ENCODE data around the gene ZMYND11. TPM values are rescaled to one million over a fixed set of nuclear protein-coding genes. Genes with fewer than 3 reads are reported as not detected.

ZMYND11 gene
- total and polyA plus RNA-seq, 2 of the 8 experiments (the other 6 are each of a cell fraction or from before 2014, with no cell fraction given) = 7.5 to 26.6 TPM

DNA sequence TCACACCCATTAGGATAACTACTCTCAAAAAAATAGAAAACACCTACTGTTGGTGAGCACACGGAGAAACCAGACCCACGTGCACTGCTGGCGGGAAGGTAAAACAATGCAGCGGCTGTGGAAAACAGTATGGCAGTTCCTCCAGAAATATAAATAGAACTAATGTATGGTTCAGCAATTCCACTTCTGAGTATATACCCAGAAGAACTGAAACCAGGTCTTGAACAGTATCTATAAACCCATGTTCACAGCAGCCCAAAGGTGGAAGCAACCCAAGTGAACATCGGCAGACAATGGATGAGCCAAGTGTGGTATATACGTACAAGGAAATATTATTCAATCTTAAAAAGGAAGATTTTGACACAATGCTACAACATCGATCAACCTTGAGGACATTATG, 164.7 kb downstream of the ZMYND11 start:
- ChIA-PET POLR2A (ENCODE audit: partially characterized antibody) (interaction anchor here (1.1 kb wide), 1 partner anchor 12 kb away, joined by 3 read pairs; no protein-coding TSS in a partner anchor), CTCF (ENCODE audit: partially characterized antibody) (no interaction called here)
- Histone ChIP-seq H3K79me2 (ENCODE audit: control insufficient read depth in 1 of 2, insufficient read depth in 2 of 2, low read length in 2 of 2) (no peaks in the 10 kb centered on the region), H3K23ac (ENCODE audit: insufficient read length) (no peak overlapping the region), H3K9ac (replicated peaks in 1 of 4; ENCODE audit: extremely low read depth in 1 of 4, low read depth in 3 of 4, low read length in 3 of 4) (no peak overlapping the region), H3K9me3 (ENCODE audit: insufficient read depth in 2 of 2, low read depth in 1 of 2, low read length in 1 of 2) (no peaks in the 10 kb centered on the region), H2AFZ (ENCODE audit: low read length) (no peak overlapping the region), H3K4me3 (ENCODE audit: extremely low read depth in 1 of 4, insufficient read depth in 2 of 4, low read depth in 3 of 4, low read length in 4 of 4) (no peak overlapping the region), H3K4ac (replicated peaks; ENCODE audit: insufficient read length, low read depth, low read length) (no peak overlapping the region), H4K20me1 (replicated peaks in 1 of 2; ENCODE audit: control insufficient read depth in 1 of 2, insufficient read depth in 2 of 2, low read length in 2 of 2) (peaks cover 0 to 2% of the 10 kb centered on the region in 2 experiments), H2BK120ac (replicated peaks; ENCODE audit: low read depth, low read length) (no peak overlapping the region), H2BK12ac (ENCODE audit: low read depth, low read length) (no peak overlapping the region), H3K4me1 (replicated peaks in 1 of 4; ENCODE audit: control insufficient read depth in 3 of 4, insufficient read depth in 4 of 4, low read length in 3 of 4) (no peaks in the 10 kb centered on the region), H3K56ac (replicated peaks; ENCODE audit: insufficient read length, low read depth, low read length) (no peak overlapping the region), H2BK5ac (ENCODE audit: low read depth, low read length) (no peak overlapping the region), H4K8ac (ENCODE audit: extremely low read depth, insufficient read depth, low read length) (no peak overlapping the region), H3K4me2 (ENCODE audit: insufficient read depth in 1 of 2, low read depth in 2 of 2, low read length in 2 of 2) (no peak overlapping the region), H3K23me2 (ENCODE audit: low read depth, low read length) (peaks cover 2% of the 10 kb centered on the region; the same call in 1 of the 2 replicates), H3K27me3 (replicated peaks in 1 of 4; ENCODE audit: control insufficient read depth in 3 of 4, extremely low read depth in 1 of 4, insufficient read depth in 3 of 4, low read length in 3 of 4) (no peaks in the 10 kb centered on the region), H3K27ac (ENCODE audit: low read depth, low read length) (no peak overlapping the region), H3K14ac (ENCODE audit: insufficient read length) (no peak overlapping the region), H4K91ac (replicated peaks; ENCODE audit: insufficient read length, low read length) (no peak overlapping the region), H3K36me3 (ENCODE audit: control insufficient read depth in 2 of 4, insufficient read depth in 4 of 4, low read length in 3 of 4) (no peaks in the 10 kb centered on the region; a peak in 1 of 8 replicates), H2BK20ac (ENCODE audit: low read length) (no peak overlapping the region), H3K18ac (ENCODE audit: extremely low read depth, low read length) (no peak overlapping the region), H2AK5ac (ENCODE audit: low read depth, low read length) (no peak overlapping the region), H2BK15ac (ENCODE audit: low read length) (no peak overlapping the region), H4K5ac (ENCODE audit: insufficient read length, low read depth, low read length) (no peak overlapping the region), H3K79me1 (ENCODE audit: low read depth, low read length) (no peaks in the 10 kb centered on the region; the same call in 1 of the 2 replicates)
- FAIRE-seq (no peak), DNase-seq (ENCODE audit: low read depth in 1 of 2, low spot score in 2 of 2) (no peak)
- whole genome bisulfite sequencing, 2 experiments (ENCODE audit: extremely low coverage in 1 of 2, insufficient coverage in 1 of 2, insufficient read length in 1 of 2, insufficient replicate concordance in 2 of 2, low coverage in 1 of 2, low lambda C conversion rate in 2 of 2, missing lambda C conversion rate in 1 of 2) = 96% methylated on average over 7 of the region's 7 CpGs; no CpG with 5 or more reads in 1 of the 2 experiments
- no peak for TF ChIP-seq NANOG (IDR thresholded peaks at IDR 0.05; ENCODE audit: insufficient read depth, low read depth, low read length, poor library complexity, severe bottlenecking)
- no peak for TF ChIP-seq TCF12 (IDR thresholded peaks at IDR 0.05; ENCODE audit: low read depth, low read length)
